Erythroblast (primary cell): ENCODE results near the gene DARS2.
"Not testable (repeated sequence)": the region's sequence is repeated elsewhere in the genome, so short reads cannot be mapped to it uniquely, and the experiment has no call there.

Experiments
- DNase-seq, 2 experiments: peaks; one replicate each; lab custom pipeline; 2025; lab: John Stamatoyannopoulos, UW
- GATA1 ChIP-seq: IDR thresholded peaks from 2 replicates; pipeline ENCODE4 v1.6.1; 2011; ENCODE audit warnings: low read depth, mild to moderate bottlenecking, control low read depth, low read length, moderate library complexity
- POLR2A ChIP-seq: IDR thresholded peaks from 2 replicates; pipeline ENCODE4 v1.6.1; 2011; ENCODE audit warnings: mild to moderate bottlenecking, low read length

Gene DARS2, protein sequence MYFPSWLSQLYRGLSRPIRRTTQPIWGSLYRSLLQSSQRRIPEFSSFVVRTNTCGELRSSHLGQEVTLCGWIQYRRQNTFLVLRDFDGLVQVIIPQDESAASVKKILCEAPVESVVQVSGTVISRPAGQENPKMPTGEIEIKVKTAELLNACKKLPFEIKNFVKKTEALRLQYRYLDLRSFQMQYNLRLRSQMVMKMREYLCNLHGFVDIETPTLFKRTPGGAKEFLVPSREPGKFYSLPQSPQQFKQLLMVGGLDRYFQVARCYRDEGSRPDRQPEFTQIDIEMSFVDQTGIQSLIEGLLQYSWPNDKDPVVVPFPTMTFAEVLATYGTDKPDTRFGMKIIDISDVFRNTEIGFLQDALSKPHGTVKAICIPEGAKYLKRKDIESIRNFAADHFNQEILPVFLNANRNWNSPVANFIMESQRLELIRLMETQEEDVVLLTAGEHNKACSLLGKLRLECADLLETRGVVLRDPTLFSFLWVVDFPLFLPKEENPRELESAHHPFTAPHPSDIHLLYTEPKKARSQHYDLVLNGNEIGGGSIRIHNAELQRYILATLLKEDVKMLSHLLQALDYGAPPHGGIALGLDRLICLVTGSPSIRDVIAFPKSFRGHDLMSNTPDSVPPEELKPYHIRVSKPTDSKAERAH

DNA sequence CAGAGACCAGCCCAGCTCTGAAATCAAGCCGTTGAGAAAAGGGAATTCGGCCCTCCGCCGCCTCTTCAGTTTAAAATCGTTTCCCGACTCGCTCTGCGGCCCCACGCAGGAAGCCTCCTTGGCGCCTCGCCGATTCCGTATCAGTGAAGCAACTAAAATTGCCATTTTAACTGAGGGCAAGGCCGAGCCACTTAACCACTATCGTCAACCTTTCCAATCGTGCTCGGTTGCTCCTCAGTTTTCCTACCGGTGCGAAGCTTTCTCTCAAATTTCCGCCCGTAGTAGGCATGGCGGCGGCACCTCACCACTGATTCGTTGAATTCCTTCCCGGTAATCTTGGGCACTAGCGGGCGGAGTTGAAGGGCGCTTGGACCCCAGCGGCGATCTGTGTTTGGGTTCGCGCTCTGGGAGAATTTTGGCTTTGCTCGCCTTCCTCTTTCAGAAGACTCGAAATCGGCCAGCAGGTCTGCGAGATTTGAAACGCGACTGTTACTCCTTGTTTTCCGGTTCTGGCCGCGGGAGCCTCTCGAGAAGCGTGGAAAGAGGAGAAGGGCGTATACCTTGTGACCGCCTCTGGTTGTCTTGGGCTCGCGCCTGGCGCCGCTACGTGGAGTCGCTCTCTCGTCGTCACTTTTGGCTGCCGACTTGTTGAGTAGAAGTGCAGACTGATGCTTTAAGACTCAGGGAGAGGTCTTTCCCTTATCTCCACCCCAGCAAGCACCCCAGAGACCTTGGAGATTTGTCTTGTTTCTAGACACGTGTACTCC is at the start of gene DARS2, which contains the start of gene CENPL:
TSS of gene DARS2 (plus strand) at position 359 of the 767 bp plus-strand sequence. CDS start 557 bp downstream, outside the sequence.
TSS of gene CENPL (minus strand) at position 569 of the 767 bp plus-strand sequence. CDS start 13,584 bp downstream, outside the sequence.
- TF ChIP-seq GATA1 = no peak
- peak; percentile 93 for TF ChIP-seq POLR2A
- DNase-seq = peak; percentile 98 to 99

GRCh38 chr1:173775578-173776226 is 48.8 kb upstream of the DARS2 start:
- TF ChIP-seq POLR2A (no peak), GATA1 (no peak)
- no peak for DNase-seq

DNA sequence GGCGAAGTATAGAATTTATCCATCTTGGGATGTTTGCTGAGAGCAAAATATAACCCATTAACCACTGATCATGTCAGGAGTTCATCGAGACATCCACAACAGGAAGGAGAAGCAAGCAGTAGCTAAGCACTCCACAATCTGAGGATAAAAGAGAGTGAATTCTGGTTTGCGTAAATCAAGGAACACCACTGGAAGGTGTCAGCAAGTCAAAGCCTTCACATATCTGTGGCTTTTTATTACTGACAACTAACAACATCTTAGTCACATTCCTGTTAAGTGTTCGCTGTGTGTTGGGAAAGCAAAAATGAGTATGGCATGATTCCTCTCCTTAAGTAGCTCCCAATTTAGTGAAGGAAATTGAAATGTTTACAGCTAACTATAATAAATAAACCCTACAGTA is 44.5 kb upstream of the DARS2 start:
- no peak for DNase-seq

GRCh38 chr1:173784997-173785396 is 39.5 kb upstream of the DARS2 start:
- DNase-seq = no peak
- TF ChIP-seq POLR2A (no peak), GATA1 (no peak)

More for the DNA sequence above, 44.5 kb upstream of the DARS2 start:
- TF ChIP-seq POLR2A (no peak), GATA1 (no peak)

GRCh38 chr1:173789841-173790240 is 34.6 kb upstream of the DARS2 start:
- no peak for TF ChIP-seq GATA1
- DNase-seq = no peak

GRCh38 chr1:173798078-173798477 is 26.4 kb upstream of the DARS2 start:
- no peak for DNase-seq
- no peak for TF ChIP-seq GATA1
- TF ChIP-seq POLR2A = no peak

DNA sequence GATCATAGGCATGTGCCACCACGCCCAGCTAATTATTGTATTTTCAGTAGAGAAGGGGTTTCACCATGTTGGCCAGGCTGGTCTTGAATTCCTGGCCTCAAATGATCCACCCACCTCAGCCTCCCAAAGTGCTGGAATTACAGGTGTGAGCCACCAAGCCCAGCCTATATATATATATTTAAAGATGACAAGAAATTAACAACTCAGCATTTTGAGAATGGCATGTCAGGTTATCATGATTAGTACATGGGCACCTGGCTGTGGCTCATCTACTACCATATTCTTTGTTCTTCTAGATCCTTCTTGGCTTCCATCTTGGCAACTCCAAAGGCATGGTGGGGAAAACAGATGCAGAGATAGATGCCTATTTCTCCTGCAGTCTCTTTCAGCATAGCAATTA is 24.5 kb upstream of the DARS2 start:
- DNase-seq = not testable (repeated sequence)

DNA sequence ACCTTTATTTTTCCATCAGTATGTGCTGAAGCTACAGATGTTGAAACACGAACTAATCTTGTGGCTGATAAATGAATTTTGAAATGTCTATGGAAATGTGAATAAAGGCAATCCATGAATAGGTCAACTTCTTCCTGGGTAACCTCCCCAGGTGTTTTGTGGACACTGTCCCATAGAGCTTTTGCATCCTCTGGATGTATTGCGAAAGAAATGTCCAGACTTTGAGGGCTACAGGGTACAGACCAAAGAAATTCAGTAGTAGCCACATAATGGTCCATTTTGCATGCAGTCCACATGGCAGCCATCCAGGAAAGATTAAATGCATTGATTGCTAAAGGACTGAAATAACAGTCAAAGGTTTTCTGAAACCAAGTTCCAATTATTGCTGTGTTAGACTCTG is 21.5 kb upstream of the DARS2 start:
- TF ChIP-seq POLR2A (no peak), GATA1 (no peak)

DNA sequence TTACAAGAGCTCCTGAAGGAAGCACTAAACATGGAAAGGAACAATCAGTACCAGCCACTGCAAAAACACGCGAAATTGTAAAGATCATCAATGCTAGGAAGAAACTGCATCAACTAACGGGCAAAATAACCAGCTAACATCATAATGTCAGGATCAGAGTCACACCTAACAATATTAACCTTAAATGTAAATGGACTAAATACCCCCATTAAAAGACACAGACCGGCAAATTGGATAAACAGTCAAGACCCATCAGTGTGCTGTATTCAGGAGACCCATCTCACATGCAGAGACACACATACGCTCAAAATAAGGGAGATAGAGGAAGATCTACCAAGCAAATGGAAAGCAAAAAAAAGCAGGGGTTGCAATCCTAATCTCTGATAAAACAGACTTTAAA is 10.8 kb upstream of the DARS2 start:
- not testable (repeated sequence) for DNase-seq

More for the DNA sequence above, 21.5 kb upstream of the DARS2 start:
- peak; percentile 5 to 12 for DNase-seq

DNA sequence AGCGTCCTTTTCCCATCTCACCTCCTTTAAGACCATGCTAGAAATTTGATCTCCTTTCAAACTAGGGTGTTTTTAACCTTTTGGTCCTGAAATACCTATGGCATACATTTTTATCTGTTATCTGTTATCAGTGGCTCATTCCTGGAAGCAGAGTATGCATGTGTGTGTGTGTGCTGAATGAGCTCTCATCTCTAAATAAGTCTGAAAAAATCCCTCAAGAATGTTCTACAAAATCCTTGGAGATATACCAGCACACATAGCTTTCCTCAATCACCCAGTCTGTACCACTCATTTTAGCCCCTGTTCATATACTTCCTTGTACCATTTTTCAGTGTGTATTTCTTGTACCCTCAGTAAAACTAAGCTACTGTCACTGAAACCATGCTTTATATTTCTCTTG is 6.0 kb upstream of the DARS2 start:
- no peak for DNase-seq

GRCh38 chr1:173821680-173822079 is 2.8 kb upstream of the DARS2 start:
- TF ChIP-seq POLR2A = no peak
- TF ChIP-seq GATA1 = no peak
- peak in 1 of 2 experiments; percentile 11 for DNase-seq

More for the DNA sequence above, 6.0 kb upstream of the DARS2 start:
- TF ChIP-seq GATA1 = no peak
- TF ChIP-seq POLR2A = no peak

- DNase-seq = no peak
Measured at GRCh38 chr1:173823781-173824314, 625 bp upstream of the DARS2 start.

GRCh38 chr1:173827611-173828010 is 3.1 kb downstream of the DARS2 start:
- no peak for TF ChIP-seq GATA1
- TF ChIP-seq POLR2A = no peak
- no peak for DNase-seq

More at GRCh38 chr1:173823781-173824314, 625 bp upstream of the DARS2 start:
- TF ChIP-seq GATA1 (no peak), POLR2A (no peak)
